K562 (cell line): ENCODE measurements around the gene LRRTM3. TPM values are rescaled to one million over a fixed set of nuclear protein-coding genes. Genes with fewer than 3 reads are reported as not detected.

Experiments
- NCOR1 ChIP-seq: fragments of 450-650 bp; IDR thresholded peaks from 2 replicates; pipeline ENCODE4 v1.6.1; 2016; ENCODE audit warnings: mild to moderate bottlenecking, moderate library complexity
- PRPF4 ChIP-seq: fragments of 200-400 bp; formaldehyde crosslinking; IDR thresholded peaks from one replicate; pipeline ENCODE4 v1.6.1; 2017; ENCODE audit warnings: low read length, low read depth, mild to moderate bottlenecking; ENCODE audit not compliant: insufficient read depth, poor library complexity, severe bottlenecking
- RUNX1 ChIP-seq: sonication (generic); IDR thresholded peaks from 2 replicates; pipeline ENCODE4 v1.6.1; 2016; ENCODE audit warnings: antibody characterized with exemption, low read depth
- TAL1 ChIP-seq: fragments of 450-650 bp; IDR thresholded peaks from 2 replicates; pipeline ENCODE4 v1.6.1; 2016; ENCODE audit warnings: mild to moderate bottlenecking
- TEAD2 ChIP-seq: fragments of 450-650 bp; IDR thresholded peaks from 2 replicates; pipeline ENCODE4 v1.6.1; 2016; ENCODE audit warnings: missing genetic modification characterization, control low read depth, missing compliant biosample characterization
- polyA plus RNA-seq, 8 experiments: library from polyadenylated mRNA; depleted of rRNA in 4 of 8; stranded (reverse) in 5 of 8; unstranded in 3 of 8; fragments of >200 nt; fragmentation: Nextera tagmentation in 2 of 8; fragmentation: Illumina TruSeq in 1 of 8; extraction: Ambion mirVana in 2 of 8; extraction: Trizol in 1 of 8; gene quantifications; 2 replicates each; pipeline versions ENCODE4 v1.2.1 to v1.2.3, GENCODE V29; 2011 to 2014; ENCODE audit warnings: inconsistent platforms in 1 of 8, missing spikeins in 1 of 8
- total RNA-seq, 7 experiments: library from RNA; depleted of rRNA in 6 of 7; stranded (reverse); fragments of >200 nt in 6 of 7; fragmentation: Illumina TruSeq in 2 of 7; extraction: Trizol in 2 of 7; gene quantifications; 2 replicates each; pipeline versions ENCODE4 v1.2.1 to v1.2.3, GENCODE V29; 2011 to 2021; ENCODE audit warnings: low replicate concordance in 1 of 7
- TF ChIP-seq, protein P1 (sequence below): fragments of 450-650 bp; conservative IDR thresholded peaks from 2 replicates; pipeline ENCODE4 v1.6.1; 2016; ENCODE audit warnings: missing genetic modification characterization, low read depth, mild to moderate bottlenecking, control low read depth, missing compliant biosample characterization
- TF ChIP-seq, protein P2 (sequence below), 3 experiments: IDR thresholded peaks in 2 of 3; conservative IDR thresholded peaks in 1 of 3; 2 replicates each; pipeline ENCODE4 v1.5.1; 2011 to 2012; ENCODE audit warnings: low read length in 3 of 3, mild to moderate bottlenecking in 3 of 3, control low read depth in 2 of 3, improper control_type of control experiment in 1 of 3, inconsistent platforms in 1 of 3, low read depth in 1 of 3, mixed read lengths in 1 of 3, moderate library complexity in 1 of 3; ENCODE audit not compliant: insufficient read depth in 2 of 3

The LRRTM3 gene
- total and polyA plus RNA-seq, 9 of the 15 experiments (the other 6 are each of a cell fraction or from before 2014, with no cell fraction given), result not detected

DNA sequence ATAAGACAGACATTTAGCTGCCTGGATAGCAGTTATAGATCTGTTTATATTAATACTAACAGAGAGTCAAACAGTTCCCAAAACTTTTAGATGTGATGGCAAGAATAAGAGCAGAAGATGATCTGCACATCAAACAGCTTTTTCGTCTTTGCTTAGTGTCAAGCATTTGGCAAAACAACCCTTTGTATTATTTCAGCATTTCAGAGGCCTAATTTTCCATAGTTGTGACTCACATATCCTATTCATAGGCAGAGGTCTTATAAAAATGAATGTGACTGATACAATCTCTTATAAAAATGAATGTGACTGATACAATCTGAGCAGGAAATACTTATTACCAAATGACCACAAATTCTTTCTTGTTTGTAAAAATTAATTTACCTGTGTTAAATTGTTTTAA lies 71.2 kb downstream of the LRRTM3 start (continued):
- TF ChIP-seq, protein P1, sequence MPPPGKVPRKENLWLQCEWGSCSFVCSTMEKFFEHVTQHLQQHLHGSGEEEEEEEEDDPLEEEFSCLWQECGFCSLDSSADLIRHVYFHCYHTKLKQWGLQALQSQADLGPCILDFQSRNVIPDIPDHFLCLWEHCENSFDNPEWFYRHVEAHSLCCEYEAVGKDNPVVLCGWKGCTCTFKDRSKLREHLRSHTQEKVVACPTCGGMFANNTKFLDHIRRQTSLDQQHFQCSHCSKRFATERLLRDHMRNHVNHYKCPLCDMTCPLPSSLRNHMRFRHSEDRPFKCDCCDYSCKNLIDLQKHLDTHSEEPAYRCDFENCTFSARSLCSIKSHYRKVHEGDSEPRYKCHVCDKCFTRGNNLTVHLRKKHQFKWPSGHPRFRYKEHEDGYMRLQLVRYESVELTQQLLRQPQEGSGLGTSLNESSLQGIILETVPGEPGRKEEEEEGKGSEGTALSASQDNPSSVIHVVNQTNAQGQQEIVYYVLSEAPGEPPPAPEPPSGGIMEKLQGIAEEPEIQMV (tag), result no peak
- TF ChIP-seq NCOR1, result no peak
- TF ChIP-seq TEAD2 (tag), result no peak
- no peak for TF ChIP-seq RUNX1
- TF ChIP-seq TAL1, result no peak
- TF ChIP-seq, protein P2, sequence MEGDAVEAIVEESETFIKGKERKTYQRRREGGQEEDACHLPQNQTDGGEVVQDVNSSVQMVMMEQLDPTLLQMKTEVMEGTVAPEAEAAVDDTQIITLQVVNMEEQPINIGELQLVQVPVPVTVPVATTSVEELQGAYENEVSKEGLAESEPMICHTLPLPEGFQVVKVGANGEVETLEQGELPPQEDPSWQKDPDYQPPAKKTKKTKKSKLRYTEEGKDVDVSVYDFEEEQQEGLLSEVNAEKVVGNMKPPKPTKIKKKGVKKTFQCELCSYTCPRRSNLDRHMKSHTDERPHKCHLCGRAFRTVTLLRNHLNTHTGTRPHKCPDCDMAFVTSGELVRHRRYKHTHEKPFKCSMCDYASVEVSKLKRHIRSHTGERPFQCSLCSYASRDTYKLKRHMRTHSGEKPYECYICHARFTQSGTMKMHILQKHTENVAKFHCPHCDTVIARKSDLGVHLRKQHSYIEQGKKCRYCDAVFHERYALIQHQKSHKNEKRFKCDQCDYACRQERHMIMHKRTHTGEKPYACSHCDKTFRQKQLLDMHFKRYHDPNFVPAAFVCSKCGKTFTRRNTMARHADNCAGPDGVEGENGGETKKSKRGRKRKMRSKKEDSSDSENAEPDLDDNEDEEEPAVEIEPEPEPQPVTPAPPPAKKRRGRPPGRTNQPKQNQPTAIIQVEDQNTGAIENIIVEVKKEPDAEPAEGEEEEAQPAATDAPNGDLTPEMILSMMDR (IDR thresholded peaks at IDR 0.05 in 2 of 3, conservative IDR thresholded peaks at IDR 0.05 in 1 of 3; ENCODE audit: insufficient read depth in 2 of 3, low read depth in 1 of 3, low read length in 3 of 3), result no peak
- TF ChIP-seq PRPF4, result no peak
- TF ChIP-seq, all 486 proteins: peak for 0
